Nephron (organoid): ENCODE measurements around the gene CYP1B1.

ENCODE experiments used
- H3K27ac Mint-ChIP-seq, 3 experiments: 2 replicates each; pipeline ENCODE4 v1.8.0; 2020; ENCODE audit warnings: mixed read lengths in 3 of 3, mild to moderate bottlenecking in 2 of 3, moderate library complexity in 1 of 3
- H3K27me3 Mint-ChIP-seq: 2 replicates; pipeline ENCODE4 v1.8.0; 2021; ENCODE audit warnings: low read depth, mild to moderate bottlenecking, moderate library complexity, mixed read lengths
- H3K36me3 Mint-ChIP-seq: 2 replicates; pipeline ENCODE4 v1.8.0; 2020; ENCODE audit warnings: low read depth, mixed read lengths
- H3K4me1 Mint-ChIP-seq: 2 replicates; pipeline ENCODE4 v1.8.0; 2020; ENCODE audit warnings: mixed read lengths
- H3K4me3 Mint-ChIP-seq, 3 experiments: 2 replicates each; pipeline ENCODE4 v1.8.0; 2020; ENCODE audit warnings: mild to moderate bottlenecking in 3 of 3, mixed read lengths in 3 of 3, moderate library complexity in 2 of 3
- H3K9me3 Mint-ChIP-seq: 2 replicates; pipeline ENCODE4 v1.8.0; 2020; ENCODE audit warnings: mixed read lengths
- CTCF ChIP-seq, 3 experiments: fragments of 200-600 bp; sonication (generic); IDR thresholded peaks; one replicate each; pipeline ENCODE4 v1.5.0; 2021; ENCODE audit warnings: antibody characterized with exemption in 3 of 3; ENCODE audit not compliant: unreplicated experiment in 3 of 3

CYP1B1 gene

GRCh38 chr2:38075507-38076151 is at the start of gene CYP1B1:
Gene CYP1B1, minus strand, starts transcription at chr2:38076151. Its CDS starts 763 bp downstream, at chr2:38075388.
- peaks cover 20% of the 10 kb centered on the region for H3K36me3 Mint-ChIP-seq
- peaks cover 20% of the 10 kb centered on the region for H3K4me1 Mint-ChIP-seq
- no peaks in the 10 kb centered on the region for H3K9me3 Mint-ChIP-seq
- H3K27me3 Mint-ChIP-seq: peaks cover 76% of the 10 kb centered on the region
- peak within 1 kb of the TSS; percentile 84 to 97 (median 92) for H3K27ac Mint-ChIP-seq
- TF ChIP-seq CTCF (IDR thresholded peaks at IDR 0.05; ENCODE audit: unreplicated experiment in 3 of 3): no peak
- H3K4me3 Mint-ChIP-seq: peak within 1 kb of the TSS; percentile 86 to 91 (median 91)

DNA sequence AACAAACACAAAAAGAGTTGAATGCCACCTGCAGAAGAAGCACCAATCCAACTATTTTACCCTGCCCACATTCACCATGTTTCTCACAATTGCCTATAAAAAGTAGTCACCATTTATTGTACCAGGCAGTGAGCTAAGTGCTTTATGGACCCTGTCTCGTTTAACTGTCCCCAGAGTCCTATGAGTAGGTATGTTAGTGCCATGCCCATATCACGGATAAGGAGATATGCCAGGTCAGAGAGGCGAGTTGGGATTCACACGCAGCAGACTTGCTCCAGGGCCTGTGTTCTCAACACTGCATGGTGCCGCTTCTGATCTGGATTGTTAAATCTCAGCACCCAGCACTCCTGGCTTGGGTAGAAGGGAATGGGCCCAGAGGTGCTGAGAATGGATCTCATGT is 49.1 kb upstream of the CYP1B1 start:
- Mint-ChIP-seq H3K4me1 (peaks cover 47% of the 10 kb centered on the region), H3K27ac (peak overlapping the region; percentile 86 to 97 (median 87)), H3K9me3 (peaks cover 28% of the 10 kb centered on the region), H3K27me3 (peaks cover 4% of the 10 kb centered on the region), H3K4me3 (no peak overlapping the region), H3K36me3 (peaks cover 34% of the 10 kb centered on the region)
- no peak for TF ChIP-seq CTCF (IDR thresholded peaks at IDR 0.05; ENCODE audit: unreplicated experiment in 3 of 3)

- Mint-ChIP-seq H3K9me3 (peaks cover 28% of the 10 kb centered on the region), H3K27ac (peak overlapping the region in 1 of 3 experiments; percentile 25), H3K36me3 (peaks cover 30% of the 10 kb centered on the region)
Observed at GRCh38 chr2:38123911-38124310, 48.0 kb upstream of the CYP1B1 start.

DNA sequence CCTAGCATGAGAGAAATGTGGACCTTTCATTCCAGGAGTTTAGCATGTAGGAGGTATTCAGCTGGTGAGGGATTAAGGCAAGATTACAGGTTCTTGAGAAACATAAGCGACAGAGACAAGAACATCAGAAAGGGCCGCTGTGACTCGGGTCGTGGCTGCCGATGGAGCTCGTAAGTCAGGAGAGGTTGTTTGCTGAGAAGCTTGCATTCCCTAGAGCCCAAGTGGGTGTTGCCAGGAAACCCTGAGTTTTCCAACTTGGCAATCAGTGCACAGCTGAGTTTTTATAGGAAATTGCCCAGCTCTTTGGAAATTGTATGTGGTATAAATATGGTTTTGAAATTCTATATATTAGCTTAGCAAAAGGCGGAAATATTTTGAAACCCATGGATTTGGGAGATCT is 46.4 kb upstream of the CYP1B1 start:
- H3K36me3 Mint-ChIP-seq: peaks cover 19% of the 10 kb centered on the region
- peak overlapping the region in 2 of 3 experiments; percentile 23 to 95 for H3K27ac Mint-ChIP-seq
- no peaks in the 10 kb centered on the region for H3K27me3 Mint-ChIP-seq
- no peak overlapping the region for H3K4me3 Mint-ChIP-seq
- peaks cover 50% of the 10 kb centered on the region for H3K4me1 Mint-ChIP-seq
- H3K9me3 Mint-ChIP-seq: peaks cover 18% of the 10 kb centered on the region
- no peak for TF ChIP-seq CTCF (IDR thresholded peaks at IDR 0.05; ENCODE audit: unreplicated experiment in 3 of 3)

More at GRCh38 chr2:38123911-38124310, 48.0 kb upstream of the CYP1B1 start:
- Mint-ChIP-seq H3K27me3 (no peaks in the 10 kb centered on the region), H3K4me3 (no peak overlapping the region), H3K4me1 (peaks cover 54% of the 10 kb centered on the region)
- no peak for TF ChIP-seq CTCF (IDR thresholded peaks at IDR 0.05; ENCODE audit: unreplicated experiment in 3 of 3)

DNA sequence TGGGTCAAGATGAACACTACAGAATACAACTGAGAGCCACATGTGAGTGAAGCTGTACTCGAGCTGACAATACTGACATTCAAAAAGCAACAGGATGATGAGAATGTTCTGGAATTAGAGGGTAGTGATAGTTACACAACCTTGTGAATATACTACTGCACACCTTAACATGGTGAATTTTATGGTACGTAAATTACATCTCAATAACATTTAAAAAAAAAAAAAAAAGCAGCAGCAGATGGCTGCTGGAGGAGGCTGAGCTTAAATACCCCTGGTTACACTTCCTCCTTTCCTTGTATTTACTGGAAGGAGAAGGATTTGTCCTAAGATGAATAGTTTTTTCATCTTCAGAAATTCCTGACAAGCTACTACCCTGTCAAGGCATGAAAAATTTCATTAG is 45.5 kb upstream of the CYP1B1 start:
- Mint-ChIP-seq H3K27me3 (no peaks in the 10 kb centered on the region), H3K36me3 (peaks cover 12% of the 10 kb centered on the region), H3K4me1 (peaks cover 50% of the 10 kb centered on the region), H3K9me3 (peaks cover 11% of the 10 kb centered on the region), H3K27ac (peak overlapping the region; percentile 35 to 95 (median 85)), H3K4me3 (no peak overlapping the region)
- TF ChIP-seq CTCF (IDR thresholded peaks at IDR 0.05; ENCODE audit: unreplicated experiment in 3 of 3): no peak

DNA sequence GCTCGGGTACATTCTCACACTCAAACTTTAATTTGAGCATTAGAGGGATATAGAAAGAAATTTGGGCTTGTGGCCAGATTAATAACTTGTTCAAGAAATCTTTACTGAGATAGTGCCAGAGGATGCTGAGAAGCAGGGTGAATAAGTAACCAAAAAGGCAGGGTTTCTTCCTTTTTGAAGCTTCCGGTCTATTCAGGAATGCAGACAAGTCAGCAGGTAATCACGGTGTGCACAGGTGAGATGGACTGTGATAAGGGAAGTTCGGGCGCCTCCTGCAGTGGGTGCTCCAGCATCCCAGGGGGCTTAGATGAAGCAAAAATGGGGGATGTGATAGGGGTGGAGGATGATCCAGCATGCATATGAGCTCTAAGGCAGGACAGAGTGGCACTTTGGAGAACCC is 44.9 kb upstream of the CYP1B1 start:
- Mint-ChIP-seq H3K9me3 (peaks cover 6% of the 10 kb centered on the region), H3K4me3 (no peak overlapping the region), H3K36me3 (peaks cover 5% of the 10 kb centered on the region), H3K27me3 (no peaks in the 10 kb centered on the region), H3K27ac (peak overlapping the region; percentile 35 to 95 (median 85)), H3K4me1 (peaks cover 49% of the 10 kb centered on the region)
- no peak for TF ChIP-seq CTCF (IDR thresholded peaks at IDR 0.05; ENCODE audit: unreplicated experiment in 3 of 3)
